Measurements from ENCODE around the gene CACNB4. TPM values are rescaled to one million over a fixed set of nuclear protein-coding genes. Genes with fewer than 3 reads are reported as not detected.

CACNB4 gene
- total RNA-seq, 1 donor, result 4.3 TPM

GRCh38 chr2:151803811-151804210, 295.0 kb downstream of the CACNB4 start:
- Histone ChIP-seq H3K27me3 (ENCODE audit: insufficient read depth, low read length) (no peaks in the 10 kb centered on the region), H3K36me3 (ENCODE audit: insufficient read depth, low read length) (peaks cover 22% of the 10 kb centered on the region)
- TF ChIP-seq, protein P1, sequence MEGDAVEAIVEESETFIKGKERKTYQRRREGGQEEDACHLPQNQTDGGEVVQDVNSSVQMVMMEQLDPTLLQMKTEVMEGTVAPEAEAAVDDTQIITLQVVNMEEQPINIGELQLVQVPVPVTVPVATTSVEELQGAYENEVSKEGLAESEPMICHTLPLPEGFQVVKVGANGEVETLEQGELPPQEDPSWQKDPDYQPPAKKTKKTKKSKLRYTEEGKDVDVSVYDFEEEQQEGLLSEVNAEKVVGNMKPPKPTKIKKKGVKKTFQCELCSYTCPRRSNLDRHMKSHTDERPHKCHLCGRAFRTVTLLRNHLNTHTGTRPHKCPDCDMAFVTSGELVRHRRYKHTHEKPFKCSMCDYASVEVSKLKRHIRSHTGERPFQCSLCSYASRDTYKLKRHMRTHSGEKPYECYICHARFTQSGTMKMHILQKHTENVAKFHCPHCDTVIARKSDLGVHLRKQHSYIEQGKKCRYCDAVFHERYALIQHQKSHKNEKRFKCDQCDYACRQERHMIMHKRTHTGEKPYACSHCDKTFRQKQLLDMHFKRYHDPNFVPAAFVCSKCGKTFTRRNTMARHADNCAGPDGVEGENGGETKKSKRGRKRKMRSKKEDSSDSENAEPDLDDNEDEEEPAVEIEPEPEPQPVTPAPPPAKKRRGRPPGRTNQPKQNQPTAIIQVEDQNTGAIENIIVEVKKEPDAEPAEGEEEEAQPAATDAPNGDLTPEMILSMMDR (IDR thresholded peaks at IDR 0.05; ENCODE audit: extremely low read depth, low read depth, low read length), result no peak

DNA sequence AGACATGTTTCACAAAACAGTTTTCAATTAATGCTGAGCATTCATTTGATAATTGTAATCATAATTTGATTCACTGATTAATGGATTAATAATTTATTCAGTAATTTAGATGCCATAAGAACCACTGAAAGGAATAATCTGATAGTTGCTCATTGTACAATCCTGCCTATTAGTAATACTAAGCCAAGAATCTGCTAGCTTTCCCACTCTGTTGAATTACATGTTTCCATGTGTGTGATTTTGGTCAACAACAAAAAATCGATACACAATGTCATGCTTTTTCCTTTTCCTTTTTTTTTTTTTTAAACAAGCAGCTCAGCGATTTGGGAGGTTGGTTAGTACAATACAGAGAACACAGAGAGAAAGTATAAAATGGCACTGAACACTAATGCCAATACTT, 296.5 kb downstream of the CACNB4 start:
- TF ChIP-seq, protein P1 (IDR thresholded peaks at IDR 0.05; ENCODE audit: extremely low read depth, low read depth, low read length), result no peak
- Histone ChIP-seq H3K4me3 (ENCODE audit: insufficient read depth, low read length) (no peak overlapping the region), H3K79me2 (ENCODE audit: insufficient read depth, low read length) (no peaks in the 10 kb centered on the region), H3K4me1 (ENCODE audit: insufficient read depth, low read length) (no peaks in the 10 kb centered on the region), H3K36me3 (ENCODE audit: insufficient read depth, low read length) (peaks cover 22% of the 10 kb centered on the region), H3K4me2 (ENCODE audit: insufficient read depth, low read length) (no peak overlapping the region), H4K20me1 (ENCODE audit: insufficient read depth, low read length) (no peaks in the 10 kb centered on the region), H3K27ac (ENCODE audit: low read depth, low read length) (no peak overlapping the region), H2AFZ (ENCODE audit: low read length) (no peak overlapping the region), H3K9me3 (ENCODE audit: low read depth, low read length) (no peaks in the 10 kb centered on the region), H3K27me3 (ENCODE audit: insufficient read depth, low read length) (no peaks in the 10 kb centered on the region)
- DNase-seq (ENCODE audit: insufficient read length, low spot score, missing footprints), result no peak

More at GRCh38 chr2:151803811-151804210, 295.0 kb downstream of the CACNB4 start:
- Histone ChIP-seq H3K79me2 (ENCODE audit: insufficient read depth, low read length) (no peaks in the 10 kb centered on the region), H3K4me2 (ENCODE audit: insufficient read depth, low read length) (no peak overlapping the region), H3K9me3 (ENCODE audit: low read depth, low read length) (no peaks in the 10 kb centered on the region), H3K27ac (ENCODE audit: low read depth, low read length) (no peak overlapping the region), H2AFZ (ENCODE audit: low read length) (no peak overlapping the region), H4K20me1 (ENCODE audit: insufficient read depth, low read length) (no peaks in the 10 kb centered on the region), H3K4me3 (ENCODE audit: insufficient read depth, low read length) (no peak overlapping the region), H3K4me1 (ENCODE audit: insufficient read depth, low read length) (peaks cover 4% of the 10 kb centered on the region)
- no peak for DNase-seq (ENCODE audit: insufficient read length, low spot score, missing footprints)

- Histone ChIP-seq H4K20me1 (ENCODE audit: insufficient read depth, low read length) (no peaks in the 10 kb centered on the region), H3K27me3 (ENCODE audit: insufficient read depth, low read length) (no peaks in the 10 kb centered on the region), H3K27ac (ENCODE audit: low read depth, low read length) (no peak overlapping the region), H3K9me3 (ENCODE audit: low read depth, low read length) (no peaks in the 10 kb centered on the region), H3K4me3 (ENCODE audit: insufficient read depth, low read length) (no peak overlapping the region), H3K4me1 (ENCODE audit: insufficient read depth, low read length) (peaks cover 4% of the 10 kb centered on the region), H3K36me3 (ENCODE audit: insufficient read depth, low read length) (peaks cover 7% of the 10 kb centered on the region), H3K4me2 (ENCODE audit: insufficient read depth, low read length) (no peak overlapping the region), H2AFZ (ENCODE audit: low read length) (no peak overlapping the region), H3K79me2 (ENCODE audit: insufficient read depth, low read length) (no peaks in the 10 kb centered on the region)
- no peak for DNase-seq (ENCODE audit: insufficient read length, low spot score, missing footprints)
- TF ChIP-seq, protein P1 (IDR thresholded peaks at IDR 0.05; ENCODE audit: extremely low read depth, low read depth, low read length), result no peak
These were observed 299.0 kb downstream of the CACNB4 start for GRCh38 chr2:151799886-151800292.

- TF ChIP-seq, protein P1 (IDR thresholded peaks at IDR 0.05; ENCODE audit: extremely low read depth, low read depth, low read length), result no peak
These were observed 302.1 kb downstream of the CACNB4 start for GRCh38 chr2:151796774-151797173.

More at GRCh38 chr2:151796774-151797173, 302.1 kb downstream of the CACNB4 start:
- Histone ChIP-seq H3K36me3 (ENCODE audit: insufficient read depth, low read length) (peaks cover 4% of the 10 kb centered on the region), H3K79me2 (ENCODE audit: insufficient read depth, low read length) (no peaks in the 10 kb centered on the region), H4K20me1 (ENCODE audit: insufficient read depth, low read length) (no peaks in the 10 kb centered on the region), H3K9me3 (ENCODE audit: low read depth, low read length) (no peaks in the 10 kb centered on the region), H3K4me3 (ENCODE audit: insufficient read depth, low read length) (no peak overlapping the region), H3K4me1 (ENCODE audit: insufficient read depth, low read length) (peaks cover 4% of the 10 kb centered on the region), H2AFZ (ENCODE audit: low read length) (no peak overlapping the region), H3K4me2 (ENCODE audit: insufficient read depth, low read length) (no peak overlapping the region), H3K27me3 (ENCODE audit: insufficient read depth, low read length) (no peaks in the 10 kb centered on the region), H3K27ac (ENCODE audit: low read depth, low read length) (no peak overlapping the region)
- no peak for DNase-seq (ENCODE audit: insufficient read length, low spot score, missing footprints)
